Esophagus muscularis mucosa (tissue), 4 donors: ENCODE measurements around the gene SH3RF3. TPM values are rescaled to one million over a fixed set of nuclear protein-coding genes. Genes with fewer than 3 reads are reported as not detected.

Experiments
- DNase-seq: peaks from one replicate; pipeline ENCODE4 v3.0.0-alpha.2; 2017; ENCODE audit errors: extremely low spot score
- H3K27ac ChIP-seq, 4 donors: fragments of 200-600 bp; sonication (generic); replicated peaks in 1 of 4; 1 replicate in 3 of 4; 2 replicates in 1 of 4; pipeline ENCODE4 v1.5.1; 2016 to 2019; ENCODE audit warnings: mild to moderate bottlenecking in 1 of 4
- H3K27me3 ChIP-seq, 4 donors: fragments of 200-600 bp; sonication (generic); one replicate each; pipeline versions ENCODE4 v1.5.1 to v1.6.0; 2016 to 2019
- H3K36me3 ChIP-seq, 4 donors: fragments of 200-600 bp; sonication (generic); one replicate each; pipeline ENCODE4 v1.5.1; 2016 to 2019
- H3K4me1 ChIP-seq, 4 donors: fragments of 200-600 bp; sonication (generic); one replicate each; pipeline ENCODE4 v1.5.1; 2016 to 2019
- H3K4me3 ChIP-seq, 4 donors: fragments of 200-600 bp; sonication (generic); 1 replicate in 2 of 4; 2 replicates in 2 of 4; pipeline ENCODE4 v1.5.1; 2016 to 2019; ENCODE audit warnings: mild to moderate bottlenecking in 4 of 4, moderate library complexity in 1 of 4
- H3K9me3 ChIP-seq, 4 donors: fragments of 200-600 bp; sonication (generic); 1 replicate in 3 of 4; 2 replicates in 1 of 4; pipeline ENCODE4 v1.5.1; 2016 to 2019
- EP300 ChIP-seq: sonication (generic); formaldehyde crosslinking; IDR thresholded peaks from one replicate; pipeline ENCODE4 v1.6.1; 2017; ENCODE audit warnings: antibody characterized with exemption
- POLR2A ChIP-seq: fragments of 450-650 bp; IDR thresholded peaks from one replicate; pipeline ENCODE4 v1.6.1; 2017; ENCODE audit warnings: antibody characterized with exemption, moderate library complexity, mild to moderate bottlenecking, low read depth
- POLR2AphosphoS5 ChIP-seq, 2 donors: sonication (generic); formaldehyde crosslinking; IDR thresholded peaks; one replicate each; pipeline ENCODE4 v1.6.1; 2017; ENCODE audit warnings: antibody characterized with exemption in 2 of 2
- WGBS: methylation state at CpG from one replicate; pipeline ENCODE4 v1.1.5; 2018; 5-methylcytosine and 5-hydroxymethylcytosine counted together
- intact Hi-C: fragments of 100-400 bp; cut with DNase I; formaldehyde crosslinking; loops from one replicate; pipeline ENCODE4 v1.15.1; 2023
- total RNA-seq, 4 donors: library from RNA; depleted of rRNA; stranded (reverse); fragments of >200 nt; gene quantifications; one replicate each; pipeline versions ENCODE4 v1.1.0 to v1.2.1, GENCODE V29; 2016
- TF ChIP-seq, protein P1 (sequence below), 3 experiments: fragments of 200-600 bp in 2 of 3; fragments of 450-650 bp in 1 of 3; sonication (generic) in 2 of 3; IDR thresholded peaks; one replicate each; pipeline ENCODE4 v1.5.1; 2017 to 2019; ENCODE audit warnings: antibody characterized with exemption in 3 of 3, mild to moderate bottlenecking in 2 of 3, moderate library complexity in 1 of 3

The SH3RF3 gene
- total RNA-seq, 4 donors from 2014 or later, result 6.3 to 17.5 (median 11.3) TPM

DNA sequence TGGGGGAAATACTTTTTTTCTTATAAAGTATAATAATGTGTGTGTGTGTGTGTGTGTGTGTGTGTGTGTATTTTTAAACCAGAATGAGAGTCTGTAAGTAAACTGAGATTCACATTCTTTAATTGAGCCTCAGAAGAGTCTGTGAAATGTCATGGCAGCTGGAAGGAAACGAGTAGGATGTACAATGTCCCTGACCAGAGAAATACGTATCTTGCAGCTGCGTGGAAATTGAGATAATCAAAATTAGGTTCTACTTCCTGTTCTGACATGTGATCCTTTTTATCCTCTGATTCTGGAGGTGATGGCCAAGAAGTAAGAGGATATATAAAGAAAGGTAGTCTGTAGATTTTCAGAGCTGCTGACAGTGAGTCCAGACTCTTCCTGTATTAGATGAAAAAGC, 50.0 kb downstream of the SH3RF3 start:
- H3K9me3 ChIP-seq, result no peaks in the 10 kb centered on the region
- whole genome bisulfite sequencing, result 78% methylated on average over 3 of the region's 3 CpGs
- DNase-seq, result no peak
- H3K4me3 ChIP-seq, result no peak overlapping the region
- TF ChIP-seq, protein P1, sequence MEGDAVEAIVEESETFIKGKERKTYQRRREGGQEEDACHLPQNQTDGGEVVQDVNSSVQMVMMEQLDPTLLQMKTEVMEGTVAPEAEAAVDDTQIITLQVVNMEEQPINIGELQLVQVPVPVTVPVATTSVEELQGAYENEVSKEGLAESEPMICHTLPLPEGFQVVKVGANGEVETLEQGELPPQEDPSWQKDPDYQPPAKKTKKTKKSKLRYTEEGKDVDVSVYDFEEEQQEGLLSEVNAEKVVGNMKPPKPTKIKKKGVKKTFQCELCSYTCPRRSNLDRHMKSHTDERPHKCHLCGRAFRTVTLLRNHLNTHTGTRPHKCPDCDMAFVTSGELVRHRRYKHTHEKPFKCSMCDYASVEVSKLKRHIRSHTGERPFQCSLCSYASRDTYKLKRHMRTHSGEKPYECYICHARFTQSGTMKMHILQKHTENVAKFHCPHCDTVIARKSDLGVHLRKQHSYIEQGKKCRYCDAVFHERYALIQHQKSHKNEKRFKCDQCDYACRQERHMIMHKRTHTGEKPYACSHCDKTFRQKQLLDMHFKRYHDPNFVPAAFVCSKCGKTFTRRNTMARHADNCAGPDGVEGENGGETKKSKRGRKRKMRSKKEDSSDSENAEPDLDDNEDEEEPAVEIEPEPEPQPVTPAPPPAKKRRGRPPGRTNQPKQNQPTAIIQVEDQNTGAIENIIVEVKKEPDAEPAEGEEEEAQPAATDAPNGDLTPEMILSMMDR (IDR thresholded peaks at IDR 0.05), result no peak
- TF ChIP-seq POLR2AphosphoS5 (IDR thresholded peaks at IDR 0.05) (no peak), POLR2A (no peak), EP300 (no peak)
- H3K27ac ChIP-seq, result no peak overlapping the region
- H3K36me3 ChIP-seq, result no peaks in the 10 kb centered on the region
- intact Hi-C loops, result no loop called here
- H3K27me3 ChIP-seq, result no peaks in the 10 kb centered on the region
- H3K4me1 ChIP-seq, result peaks cover 13 to 30% (median 26%) of the 10 kb centered on the region in 4 donors

DNA sequence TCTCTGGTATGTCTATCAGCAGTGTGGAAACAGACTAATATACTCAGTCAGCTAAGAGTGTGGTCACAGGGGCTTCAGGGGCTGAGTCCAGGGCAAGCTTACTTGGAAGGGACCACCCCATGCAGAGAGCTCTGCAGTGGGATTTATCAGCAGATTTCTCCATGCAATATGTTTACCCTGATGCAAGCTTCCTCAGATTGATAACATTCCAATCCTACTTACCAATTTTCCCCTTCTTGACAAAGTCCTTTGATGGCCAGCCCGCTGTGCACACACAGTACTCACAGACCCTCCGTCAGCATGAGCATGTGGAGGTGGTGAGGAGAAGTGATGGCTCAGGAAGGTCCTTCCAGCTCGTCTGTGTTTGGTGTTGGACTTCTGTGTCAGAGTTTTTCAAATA, 51.8 kb downstream of the SH3RF3 start:
- intact Hi-C loops, result no loop called here
- no peak overlapping the region for H3K27ac ChIP-seq
- no peak overlapping the region for H3K4me3 ChIP-seq
- 100% methylated on average over 3 of the region's 3 CpGs for WGBS
- no peaks in the 10 kb centered on the region for H3K27me3 ChIP-seq
- DNase-seq, result no peak
- TF ChIP-seq EP300, result no peak
- TF ChIP-seq, protein P1 (IDR thresholded peaks at IDR 0.05), result no peak
- peaks cover 22 to 35% (median 30%) of the 10 kb centered on the region in 4 donors for H3K4me1 ChIP-seq
- no peaks in the 10 kb centered on the region for H3K9me3 ChIP-seq
- no peaks in the 10 kb centered on the region for H3K36me3 ChIP-seq

DNA sequence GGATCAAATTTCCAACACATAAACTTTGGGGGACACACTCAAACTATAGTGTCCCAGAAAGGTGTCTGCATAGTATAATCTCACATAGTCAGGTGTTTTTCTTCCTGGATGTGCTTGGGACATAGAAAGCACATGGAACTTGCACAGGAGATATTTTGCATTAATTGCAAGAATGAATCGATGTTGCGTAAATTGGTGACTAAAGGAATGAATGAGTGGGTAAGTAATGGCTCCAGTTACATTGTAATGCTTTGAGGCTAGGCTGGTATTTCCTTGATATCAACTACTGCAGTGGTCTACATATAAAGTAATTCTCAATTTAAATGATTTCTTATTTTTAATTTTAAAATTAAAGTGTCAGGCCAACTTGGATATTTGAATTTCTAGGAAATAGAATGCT, 53.4 kb downstream of the SH3RF3 start:
- TF ChIP-seq, protein P1 (IDR thresholded peaks at IDR 0.05), result no peak
- TF ChIP-seq POLR2AphosphoS5 (IDR thresholded peaks at IDR 0.05) (no peak), POLR2A (no peak), EP300 (no peak)
- Histone ChIP-seq H3K9me3 (no peaks in the 10 kb centered on the region), H3K4me3 (no peak overlapping the region), H3K27me3 (no peaks in the 10 kb centered on the region), H3K36me3 (no peaks in the 10 kb centered on the region), H3K4me1 (peaks cover 34 to 42% (median 36%) of the 10 kb centered on the region in 4 donors), H3K27ac (no peak overlapping the region)
- intact Hi-C loops, result no loop called here
- WGBS, result 77% methylated on average over 2 of the region's 2 CpGs
- no peak for DNase-seq

DNA sequence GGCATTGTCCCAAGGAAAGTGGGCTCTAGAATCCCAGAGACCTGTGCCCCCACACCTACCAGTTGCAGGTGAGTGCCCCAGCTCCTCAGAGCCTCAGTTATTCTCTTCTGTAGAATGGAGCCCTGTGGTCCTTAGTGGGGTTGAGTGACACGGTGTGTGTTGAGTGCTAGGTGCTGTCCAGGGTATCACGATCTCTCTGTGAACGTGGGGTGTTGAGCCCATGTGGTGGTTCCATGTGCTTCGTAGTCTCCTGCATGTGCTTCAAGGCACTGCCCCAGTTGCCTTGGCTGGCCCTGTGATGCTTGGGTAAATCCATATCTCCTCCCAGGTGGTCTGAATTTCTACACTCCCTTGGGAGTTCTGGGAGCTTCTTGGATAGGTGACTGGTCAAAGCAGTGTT, 54.9 kb downstream of the SH3RF3 start:
- Histone ChIP-seq H3K4me1 (peaks cover 27 to 34% (median 31%) of the 10 kb centered on the region in 4 donors), H3K27ac (no peak overlapping the region), H3K4me3 (no peak overlapping the region), H3K36me3 (no peaks in the 10 kb centered on the region), H3K27me3 (no peaks in the 10 kb centered on the region), H3K9me3 (no peaks in the 10 kb centered on the region)
- TF ChIP-seq POLR2AphosphoS5 (IDR thresholded peaks at IDR 0.05), result no peak
- no peak for TF ChIP-seq POLR2A
- no peak for DNase-seq
- intact Hi-C loops, result no loop called here
- 100% methylated on average over 4 of the region's 4 CpGs for WGBS

DNA sequence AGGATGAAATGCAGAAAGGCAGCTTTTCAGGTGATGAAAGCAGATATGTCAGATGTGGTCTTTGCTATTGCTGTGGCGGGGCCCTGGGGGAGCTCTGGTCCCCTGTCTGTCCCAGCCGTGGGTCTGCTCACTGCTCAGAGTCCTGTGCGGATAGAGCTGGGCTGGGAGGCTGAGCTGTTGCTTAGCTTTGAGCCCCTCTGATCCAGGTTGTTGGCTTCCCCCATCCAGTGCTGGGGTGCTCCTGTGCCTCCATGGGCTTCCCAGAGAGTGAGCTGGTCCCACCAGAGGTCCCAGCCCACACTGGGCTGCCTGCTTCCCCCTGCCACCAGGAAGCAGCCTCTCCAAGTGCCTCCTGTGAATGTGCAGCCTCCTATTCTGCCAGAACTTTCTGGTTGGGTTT, 55.4 kb downstream of the SH3RF3 start:
- DNase-seq, result no peak
- H3K4me3 ChIP-seq, result no peak overlapping the region
- no peaks in the 10 kb centered on the region for H3K36me3 ChIP-seq
- H3K27ac ChIP-seq, result peak overlapping the region; percentile 82 to 87 (median 86)
- TF ChIP-seq EP300 (no peak), POLR2AphosphoS5 (IDR thresholded peaks at IDR 0.05) (no peak), POLR2A (no peak)
- TF ChIP-seq, protein P1 (IDR thresholded peaks at IDR 0.05), result no peak
- 92% methylated on average over 3 of the region's 3 CpGs for WGBS
- no peaks in the 10 kb centered on the region for H3K27me3 ChIP-seq
- H3K4me1 ChIP-seq, result peaks cover 27 to 34% (median 31%) of the 10 kb centered on the region in 4 donors
- no peaks in the 10 kb centered on the region for H3K9me3 ChIP-seq
- intact Hi-C loops, result no loop called here
